Neutrophil (primary cell): ENCODE data around the gene THRB.

Source experiments
- H3K27ac ChIP-seq: fragments of 200-600 bp; sonication (generic); 2 replicates; pipeline ENCODE4 v1.5.1; 2016; ENCODE audit warnings: mild to moderate bottlenecking, moderate library complexity
- H3K27me3 ChIP-seq: fragments of 200-600 bp; sonication (generic); 2 replicates; pipeline ENCODE4 v1.6.0; 2016; ENCODE audit warnings: mild to moderate bottlenecking
- H3K36me3 ChIP-seq: fragments of 200-600 bp; sonication (generic); 2 replicates; pipeline ENCODE4 v1.5.1; 2017
- H3K4me1 ChIP-seq, 2 experiments: fragments of 200-600 bp in 1 of 2; sonication (generic) in 1 of 2; 1 replicate in 1 of 2; 2 replicates in 1 of 2; pipeline versions ENCODE4 v1.5.1 to v1.6.1; 2013 to 2016; ENCODE audit warnings: low read depth in 1 of 2, low read length in 1 of 2, mild to moderate bottlenecking in 1 of 2, moderate library complexity in 1 of 2; ENCODE audit not compliant: control insufficient read depth in 1 of 2, insufficient read depth in 1 of 2
- H3K4me3 ChIP-seq, 2 experiments: fragments of 200-600 bp in 1 of 2; sonication (generic) in 1 of 2; 1 replicate in 1 of 2; 2 replicates in 1 of 2; pipeline ENCODE4 v1.5.1; 2013 to 2016; ENCODE audit warnings: low read depth in 1 of 2, low read length in 1 of 2, mild to moderate bottlenecking in 1 of 2, moderate library complexity in 1 of 2
- H3K9me3 ChIP-seq: fragments of 200-600 bp; sonication (generic); 2 replicates; pipeline ENCODE4 v1.5.1; 2016
- CTCF ChIP-seq: fragments of 200-600 bp; sonication (generic); IDR thresholded peaks from 2 replicates; pipeline ENCODE4 v1.5.1; 2016; ENCODE audit warnings: antibody characterized with exemption

The THRB gene

GRCh38 chr3:24494618-24495325 lies at the start of gene THRB:
Gene THRB, minus strand, starts transcription at chr3:24494850.
- peaks cover 100% of the 10 kb centered on the region for H3K27me3 ChIP-seq
- no peak for TF ChIP-seq CTCF
- no peaks in the 10 kb centered on the region for H3K36me3 ChIP-seq

GRCh38 chr3:24541935-24542334 lies 47.3 kb upstream of the THRB start:
- TF ChIP-seq CTCF: no peak
- Histone ChIP-seq H3K27ac (no peak overlapping the region), H3K9me3 (peaks cover 3% of the 10 kb centered on the region), H3K4me1 (no peaks in the 10 kb centered on the region), H3K36me3 (no peaks in the 10 kb centered on the region), H3K4me3 (no peak overlapping the region), H3K27me3 (no peaks in the 10 kb centered on the region)

More at GRCh38 chr3:24494618-24495325, at the start of gene THRB:
- Histone ChIP-seq H3K4me3 (peak within 1 kb of the TSS in 1 of 2 experiments; percentile 41), H3K4me1 (peaks cover 0 to 18% of the 10 kb centered on the region in 2 experiments), H3K9me3 (no peaks in the 10 kb centered on the region), H3K27ac (no peak within 1 kb of the TSS)

GRCh38 chr3:24540821-24541220 lies 46.2 kb upstream of the THRB start:
- H3K4me3 ChIP-seq: no peak overlapping the region
- H3K36me3 ChIP-seq: no peaks in the 10 kb centered on the region
- no peaks in the 10 kb centered on the region for H3K27me3 ChIP-seq
- no peak for TF ChIP-seq CTCF
- H3K9me3 ChIP-seq: peaks cover 3% of the 10 kb centered on the region
- H3K27ac ChIP-seq: no peak overlapping the region
- H3K4me1 ChIP-seq: no peaks in the 10 kb centered on the region

- H3K9me3 ChIP-seq: peaks cover 3% of the 10 kb centered on the region
- no peak overlapping the region for H3K4me3 ChIP-seq
- no peaks in the 10 kb centered on the region for H3K36me3 ChIP-seq
- no peaks in the 10 kb centered on the region for H3K27me3 ChIP-seq
- no peak overlapping the region for H3K27ac ChIP-seq
- TF ChIP-seq CTCF: no peak
- no peaks in the 10 kb centered on the region for H3K4me1 ChIP-seq
These were observed 45.0 kb upstream of the THRB start for GRCh38 chr3:24539699-24540098.

- Histone ChIP-seq H3K4me1 (no peaks in the 10 kb centered on the region), H3K9me3 (peaks cover 3% of the 10 kb centered on the region), H3K27me3 (no peaks in the 10 kb centered on the region), H3K4me3 (no peak overlapping the region), H3K36me3 (no peaks in the 10 kb centered on the region), H3K27ac (no peak overlapping the region)
- TF ChIP-seq CTCF: no peak
These were observed 44.2 kb upstream of the THRB start for GRCh38 chr3:24538891-24539290.
